TTC549 (cell line): ENCODE data around the gene AARSD1.
"Not testable (repeated sequence)": the region's sequence is repeated elsewhere in the genome, so short reads cannot be mapped to it uniquely, and the experiment has no call there.

Source experiments
- FAIRE-seq: peaks from 2 replicates; lab custom pipeline; 2012; peaks lifted over from hg19 to GRCh38; lab: Jason Lieb, UNC

The AARSD1 gene

GRCh38 chr17:42964161-42964932, at the start of gene AARSD1:
Gene AARSD1 (minus strand): TSS chr17:42964454. CDS start chr17:42964440, 14 bp downstream.
- FAIRE-seq: peak; percentile 22

- FAIRE-seq: no peak
These were observed 49.0 kb upstream of the AARSD1 start for GRCh38 chr17:43013296-43013695.

- no peak for FAIRE-seq
These were observed 47.6 kb upstream of the AARSD1 start for GRCh38 chr17:43011728-43012472.

- FAIRE-seq: no peak
These were observed 46.5 kb upstream of the AARSD1 start for GRCh38 chr17:43010667-43011308.

GRCh38 chr17:43006639-43007551, 42.6 kb upstream of the AARSD1 start, which contains the start of gene IFI35:
Gene IFI35 (plus strand): TSS chr17:43006784. CDS start chr17:43006948, 164 bp downstream.
- no peak for FAIRE-seq

GRCh38 chr17:43003542-43004172, 39.4 kb upstream of the AARSD1 start:
- no peak for FAIRE-seq

GRCh38 chr17:43000894-43001293, 36.6 kb upstream of the AARSD1 start:
- not testable (repeated sequence) for FAIRE-seq

- FAIRE-seq: no peak
These were observed 34.8 kb upstream of the AARSD1 start for GRCh38 chr17:42999003-42999525.

- FAIRE-seq: peak; percentile 97
These were observed 34.0 kb upstream of the AARSD1 start, which contains the start of gene RPL27 for GRCh38 chr17:42997984-42998938. Gene RPL27 (plus strand): TSS chr17:42998419. CDS start chr17:42998751, 332 bp downstream.

GRCh38 chr17:42997390-42997983, 33.2 kb upstream of the AARSD1 start:
- no peak for FAIRE-seq

- not testable (repeated sequence) for FAIRE-seq
These were observed 29.7 kb upstream of the AARSD1 start for GRCh38 chr17:42993913-42994312.

- FAIRE-seq: no peak
These were observed 28.6 kb upstream of the AARSD1 start for GRCh38 chr17:42992872-42993271.

- FAIRE-seq: no peak
These were observed 27.2 kb upstream of the AARSD1 start for GRCh38 chr17:42991471-42991870.

- no peak for FAIRE-seq
These were observed 25.7 kb upstream of the AARSD1 start for GRCh38 chr17:42989726-42990652.

- FAIRE-seq: no peak
These were observed 24.9 kb upstream of the AARSD1 start for GRCh38 chr17:42989141-42989540.

GRCh38 chr17:42985225-42985624, 21.0 kb upstream of the AARSD1 start:
- FAIRE-seq: no peak

GRCh38 chr17:42982266-42982665, 18.0 kb upstream of the AARSD1 start:
- FAIRE-seq: no peak

GRCh38 chr17:42980766-42981397, 16.6 kb upstream of the AARSD1 start:
- no peak for FAIRE-seq
